C4-2B (cell line): Measurements from ENCODE around the gene B4GALT5.
"Not testable (repeated sequence)": the region's sequence is repeated elsewhere in the genome, so short reads cannot be mapped to it uniquely, and the experiment has no call there.

ENCODE experiments used
- CTCF ChIP-seq: fragments of 450-650 bp; conservative IDR thresholded peaks from 2 replicates; pipeline ENCODE4 v1.5.1; 2017; ENCODE audit warnings: mild to moderate bottlenecking
- ZFX ChIP-seq: fragments of 450-650 bp; IDR thresholded peaks from 2 replicates; pipeline ENCODE4 v1.6.1; 2017

- TF ChIP-seq CTCF, ZFX: not testable (repeated sequence)
These were observed 96.3 kb downstream of the B4GALT5 start for GRCh38 chr20:49617394-49617793.
